Measurements from ENCODE around the gene TULP3. TPM values are rescaled to one million over a fixed set of nuclear protein-coding genes. Genes with fewer than 3 reads are reported as not detected.

TULP3 gene
- total and polyA plus RNA-seq, 10 of the 15 experiments (the other 5 are each of a cell fraction or from before 2014, with no cell fraction given), result 3.1 to 10.4 (median 8.1) TPM

DNA sequence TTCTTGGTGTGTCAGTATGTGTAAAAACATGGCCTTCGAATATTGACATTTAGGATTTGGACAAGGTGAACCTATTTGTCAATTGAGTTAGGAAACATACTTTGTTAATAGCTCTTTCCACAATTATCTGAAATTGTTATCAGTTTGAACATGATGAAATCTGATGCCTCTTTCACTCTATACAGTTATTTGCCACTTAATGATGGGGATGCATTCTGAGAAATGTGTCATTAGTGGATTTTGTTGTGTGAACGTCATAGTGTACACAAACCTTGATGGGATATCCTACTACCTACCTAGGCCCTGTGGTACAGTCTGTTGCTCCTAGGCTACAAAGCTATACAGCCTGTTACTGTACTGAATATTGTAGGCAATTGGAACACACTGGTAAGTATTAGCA is 4.8 kb downstream of the TULP3 start:
- POLR2A ChIA-PET, result interaction anchor here (0.6 kb wide), 1 partner anchor 10 kb away, joined by 5 read pairs; no protein-coding TSS in a partner anchor
- RAD21 ChIA-PET (ENCODE audit: unreplicated experiment), result no interaction called here
- Histone ChIP-seq H3K4me2 (ENCODE audit: control insufficient read depth, insufficient read depth) (no peak overlapping the region), H2AFZ (ENCODE audit: control insufficient read depth, low read depth, low read length) (no peak overlapping the region), H3K79me2 (ENCODE audit: control insufficient read depth, insufficient read depth, low read length) (peaks cover 2% of the 10 kb centered on the region; the same call in 1 of the 2 replicates), H3K4me1 (ENCODE audit: control insufficient read depth, insufficient read depth, low read length) (no peaks in the 10 kb centered on the region), H3K27ac (ENCODE audit: control insufficient read depth, insufficient read depth) (no peak overlapping the region), H3K9me3 (replicated peaks; ENCODE audit: control insufficient read depth, insufficient read depth, low read length) (no peaks in the 10 kb centered on the region), H3K9ac (ENCODE audit: control insufficient read depth, insufficient read depth, low read length) (no peak overlapping the region), H4K20me1 (ENCODE audit: control insufficient read depth, insufficient read depth) (no peaks in the 10 kb centered on the region), H3K27me3 (replicated peaks in 1 of 2; ENCODE audit: control insufficient read depth in 2 of 2, insufficient read depth in 2 of 2, low read length in 1 of 2) (no peaks in the 10 kb centered on the region), H3K36me3 (ENCODE audit: control insufficient read depth in 2 of 2, insufficient read depth in 2 of 2, low read length in 1 of 2) (no peaks in the 10 kb centered on the region), H3K4me3 (no peak overlapping the region)
- no TSS peak for BruUV-seq (replicated peaks)
- SMC1A ChIA-PET (ENCODE audit: uncharacterized antibody, unreplicated experiment), result interaction anchor here (1.0 kb wide), 1 partner anchor 17 kb away, joined by 6 read pairs; no protein-coding TSS in a partner anchor
- 100% methylated on average over 2 of the region's 2 CpGs for WGBS (ENCODE audit: insufficient coverage, insufficient replicate concordance, low lambda C conversion rate, missing lambda C conversion rate)
- no peak for TF ChIP-seq POLR2AphosphoS5 (IDR thresholded peaks at IDR 0.05; ENCODE audit: low read length)
- TF ChIP-seq ZNF622 (IDR thresholded peaks at IDR 0.05), result no peak
- TF ChIP-seq YBX1 (IDR thresholded peaks at IDR 0.05), result no peak
- TF ChIP-seq NR2C1 (IDR thresholded peaks at IDR 0.05), result no peak
- TF ChIP-seq, protein P1, sequence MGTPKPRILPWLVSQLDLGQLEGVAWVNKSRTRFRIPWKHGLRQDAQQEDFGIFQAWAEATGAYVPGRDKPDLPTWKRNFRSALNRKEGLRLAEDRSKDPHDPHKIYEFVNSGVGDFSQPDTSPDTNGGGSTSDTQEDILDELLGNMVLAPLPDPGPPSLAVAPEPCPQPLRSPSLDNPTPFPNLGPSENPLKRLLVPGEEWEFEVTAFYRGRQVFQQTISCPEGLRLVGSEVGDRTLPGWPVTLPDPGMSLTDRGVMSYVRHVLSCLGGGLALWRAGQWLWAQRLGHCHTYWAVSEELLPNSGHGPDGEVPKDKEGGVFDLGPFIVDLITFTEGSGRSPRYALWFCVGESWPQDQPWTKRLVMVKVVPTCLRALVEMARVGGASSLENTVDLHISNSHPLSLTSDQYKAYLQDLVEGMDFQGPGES (IDR thresholded peaks at IDR 0.05), result no peak
- TF ChIP-seq SUPT20H (IDR thresholded peaks at IDR 0.05; ENCODE audit: borderline replicate concordance, control insufficient read depth, low read depth, low read length), result no peak
- TF ChIP-seq, protein P2, sequence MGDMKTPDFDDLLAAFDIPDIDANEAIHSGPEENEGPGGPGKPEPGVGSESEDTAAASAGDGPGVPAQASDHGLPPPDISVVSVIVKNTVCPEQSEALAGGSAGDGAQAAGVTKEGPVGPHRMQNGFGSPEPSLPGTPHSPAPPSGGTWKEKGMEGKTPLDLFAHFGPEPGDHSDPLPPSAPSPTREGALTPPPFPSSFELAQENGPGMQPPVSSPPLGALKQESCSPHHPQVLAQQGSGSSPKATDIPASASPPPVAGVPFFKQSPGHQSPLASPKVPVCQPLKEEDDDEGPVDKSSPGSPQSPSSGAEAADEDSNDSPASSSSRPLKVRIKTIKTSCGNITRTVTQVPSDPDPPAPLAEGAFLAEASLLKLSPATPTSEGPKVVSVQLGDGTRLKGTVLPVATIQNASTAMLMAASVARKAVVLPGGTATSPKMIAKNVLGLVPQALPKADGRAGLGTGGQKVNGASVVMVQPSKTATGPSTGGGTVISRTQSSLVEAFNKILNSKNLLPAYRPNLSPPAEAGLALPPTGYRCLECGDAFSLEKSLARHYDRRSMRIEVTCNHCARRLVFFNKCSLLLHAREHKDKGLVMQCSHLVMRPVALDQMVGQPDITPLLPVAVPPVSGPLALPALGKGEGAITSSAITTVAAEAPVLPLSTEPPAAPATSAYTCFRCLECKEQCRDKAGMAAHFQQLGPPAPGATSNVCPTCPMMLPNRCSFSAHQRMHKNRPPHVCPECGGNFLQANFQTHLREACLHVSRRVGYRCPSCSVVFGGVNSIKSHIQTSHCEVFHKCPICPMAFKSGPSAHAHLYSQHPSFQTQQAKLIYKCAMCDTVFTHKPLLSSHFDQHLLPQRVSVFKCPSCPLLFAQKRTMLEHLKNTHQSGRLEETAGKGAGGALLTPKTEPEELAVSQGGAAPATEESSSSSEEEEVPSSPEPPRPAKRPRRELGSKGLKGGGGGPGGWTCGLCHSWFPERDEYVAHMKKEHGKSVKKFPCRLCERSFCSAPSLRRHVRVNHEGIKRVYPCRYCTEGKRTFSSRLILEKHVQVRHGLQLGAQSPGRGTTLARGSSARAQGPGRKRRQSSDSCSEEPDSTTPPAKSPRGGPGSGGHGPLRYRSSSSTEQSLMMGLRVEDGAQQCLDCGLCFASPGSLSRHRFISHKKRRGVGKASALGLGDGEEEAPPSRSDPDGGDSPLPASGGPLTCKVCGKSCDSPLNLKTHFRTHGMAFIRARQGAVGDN (IDR thresholded peaks at IDR 0.05), result no peak
- CTCF ChIA-PET, result interaction anchor here (0.6 kb wide), 1 partner anchor 10 kb away, joined by 3 read pairs; no protein-coding TSS in a partner anchor
- in situ Hi-C loops (cut with MboI), result no loop called here
- intact Hi-C loops (cut with micrococcal nuclease; ENCODE audit: unreplicated experiment), result no loop called here
- DNase-seq (ENCODE audit: low read depth, low spot score) (no peak), FAIRE-seq (no peak), ATAC-seq (no peak)
